Gastroesophageal sphincter (tissue), 4 donors: ENCODE results near the gene BCL2. TPM values are rescaled to one million over a fixed set of nuclear protein-coding genes. Genes with fewer than 3 reads are reported as not detected.

Experiments used
- ATAC-seq: fragments of 150-250 bp; one replicate; pipeline ENCODE4 v1.9.1; 2016; ENCODE audit warnings: mild to moderate bottlenecking, moderate library complexity
- H3K27ac ChIP-seq, 4 donors: fragments of 200-600 bp; sonication (generic) in 3 of 4; 1 replicate in 3 of 4; 2 replicates in 1 of 4; pipeline ENCODE4 v1.5.1; 2016 to 2019
- H3K27me3 ChIP-seq: fragments of 200-600 bp; sonication (generic); one replicate; pipeline ENCODE4 v1.5.1; 2019
- H3K36me3 ChIP-seq, 2 donors: fragments of 200-600 bp; sonication (generic); one replicate each; pipeline ENCODE4 v1.5.1; 2019; ENCODE audit warnings: control low read depth in 1 of 2
- H3K4me1 ChIP-seq, 3 donors: fragments of 200-600 bp; sonication (generic); 1 replicate in 2 of 3; 2 replicates in 1 of 3; pipeline ENCODE4 v1.5.1; 2016 to 2019; ENCODE audit warnings: control low read depth in 2 of 3
- H3K4me3 ChIP-seq, 2 donors: fragments of 200-600 bp; sonication (generic); one replicate each; pipeline ENCODE4 v1.5.1; 2019; ENCODE audit warnings: mild to moderate bottlenecking in 1 of 2, moderate library complexity in 1 of 2
- H3K9me3 ChIP-seq, 3 donors: fragments of 200-600 bp; sonication (generic); one replicate each; pipeline ENCODE4 v1.5.1; 2017 to 2019; ENCODE audit warnings: control low read depth in 2 of 3
- CTCF ChIP-seq, 4 experiments: fragments of 200-600 bp in 2 of 4; fragments of 450-650 bp in 2 of 4; sonication (generic) in 1 of 4; IDR thresholded peaks; one replicate each; pipeline ENCODE4 v1.5.1; 2017 to 2019; ENCODE audit warnings: antibody characterized with exemption in 4 of 4, mild to moderate bottlenecking in 2 of 4, moderate library complexity in 2 of 4
- EP300 ChIP-seq: sonication (generic); formaldehyde crosslinking; IDR thresholded peaks from one replicate; pipeline ENCODE4 v1.6.1; 2017; ENCODE audit warnings: antibody characterized with exemption, mild to moderate bottlenecking
- POLR2A ChIP-seq, 2 donors: fragments of 450-650 bp; IDR thresholded peaks; one replicate each; pipeline ENCODE4 v1.6.1; 2017; ENCODE audit warnings: antibody characterized with exemption in 2 of 2, mild to moderate bottlenecking in 2 of 2, moderate library complexity in 1 of 2
- POLR2AphosphoS5 ChIP-seq: sonication (generic); formaldehyde crosslinking; IDR thresholded peaks from one replicate; pipeline ENCODE4 v1.6.1; 2017; ENCODE audit warnings: antibody characterized with exemption
- WGBS, 2 donors: methylation state at CpG; one replicate each; pipeline ENCODE4 v1.1.5; 2018; ENCODE audit warnings: low coverage in 1 of 2; 5-methylcytosine and 5-hydroxymethylcytosine counted together
- total RNA-seq, 4 donors: library from RNA; depleted of rRNA; stranded (reverse); fragments of >200 nt; gene quantifications; one replicate each; pipeline ENCODE4 v1.1.0, GENCODE V29; 2016

The BCL2 gene
- total RNA-seq, 4 donors from 2014 or later: 31.2 to 41.7 (median 32.7) TPM

- H3K27ac ChIP-seq: no peak overlapping the region
- WGBS, 2 donors: 86 to 90% methylated on average over 4 to 5 of the region's 5 CpGs
- peaks cover 0 to 14% of the 10 kb centered on the region in 2 donors for H3K36me3 ChIP-seq
- H3K27me3 ChIP-seq: no peaks in the 10 kb centered on the region
- TF ChIP-seq EP300: no peak
- TF ChIP-seq POLR2A (IDR thresholded peaks at IDR 0.05): no peak
- no peak for TF ChIP-seq CTCF (IDR thresholded peaks at IDR 0.05)
- TF ChIP-seq POLR2AphosphoS5: no peak
- ATAC-seq: no peak
- H3K4me1 ChIP-seq: peaks cover 0 to 15% (median 4%) of the 10 kb centered on the region in 3 donors
- no peak overlapping the region for H3K4me3 ChIP-seq
- H3K9me3 ChIP-seq: no peaks in the 10 kb centered on the region
Observed at GRCh38 chr18:63326011-63326410, 6.4 kb upstream of the BCL2 start.

- no peak for ATAC-seq
- Histone ChIP-seq H3K9me3 (no peaks in the 10 kb centered on the region), H3K27ac (no peak overlapping the region), H3K4me3 (no peak overlapping the region), H3K27me3 (no peaks in the 10 kb centered on the region), H3K4me1 (peaks cover 0 to 21% (median 4%) of the 10 kb centered on the region in 3 donors), H3K36me3 (peaks cover 0 to 5% of the 10 kb centered on the region in 2 donors)
- WGBS, 2 donors: 90 to 91% methylated on average over 11 of the region's 11 CpGs
- TF ChIP-seq POLR2AphosphoS5 (no peak), CTCF (IDR thresholded peaks at IDR 0.05) (no peak), POLR2A (IDR thresholded peaks at IDR 0.05) (no peak), EP300 (no peak)
Observed at GRCh38 chr18:63325086-63325686, 5.6 kb upstream of the BCL2 start.

- Histone ChIP-seq H3K27ac (peak overlapping the region; percentile 12 to 92 (median 60)), H3K9me3 (no peaks in the 10 kb centered on the region), H3K27me3 (no peaks in the 10 kb centered on the region), H3K4me1 (peaks cover 0 to 28% (median 4%) of the 10 kb centered on the region in 3 donors), H3K36me3 (no peaks in the 10 kb centered on the region), H3K4me3 (no peak overlapping the region)
- TF ChIP-seq CTCF (IDR thresholded peaks at IDR 0.05): peak; percentile 75 to 91 (median 83)
- peak; percentile 54 for TF ChIP-seq POLR2AphosphoS5
- TF ChIP-seq EP300: no peak
- 15 to 28% methylated on average over 8 of the region's 8 CpGs for WGBS, 2 donors
- no peak for ATAC-seq
Observed at GRCh38 chr18:63322908-63323634, 3.5 kb upstream of the BCL2 start.

GRCh38 chr18:63322206-63322605 lies 2.6 kb upstream of the BCL2 start:
- no peaks in the 10 kb centered on the region for H3K9me3 ChIP-seq
- H3K36me3 ChIP-seq: no peaks in the 10 kb centered on the region
- TF ChIP-seq POLR2AphosphoS5 (no peak), CTCF (IDR thresholded peaks at IDR 0.05) (no peak), POLR2A (IDR thresholded peaks at IDR 0.05) (no peak)
- H3K4me1 ChIP-seq: peaks cover 0 to 28% (median 4%) of the 10 kb centered on the region in 3 donors
- no peaks in the 10 kb centered on the region for H3K27me3 ChIP-seq
- H3K27ac ChIP-seq: peak overlapping the region; percentile 12 to 92 (median 60)
- 78 to 83% methylated on average over 4 of the region's 4 CpGs for whole genome bisulfite sequencing, 2 donors
- H3K4me3 ChIP-seq: no peak overlapping the region
- ATAC-seq: no peak

GRCh38 chr18:63321291-63321690 lies 1.7 kb upstream of the BCL2 start:
- WGBS, 2 donors: 54 to 83% methylated on average over 3 to 8 of the region's 9 CpGs
- no peak for ATAC-seq
- no peak overlapping the region for H3K4me3 ChIP-seq

More at GRCh38 chr18:63321291-63321690, 1.7 kb upstream of the BCL2 start:
- H3K36me3 ChIP-seq: no peaks in the 10 kb centered on the region
- peak overlapping the region in 3 of 4 donors; percentile 90 to 93 (median 92) for H3K27ac ChIP-seq
- H3K4me1 ChIP-seq: peaks cover 0 to 36% (median 4%) of the 10 kb centered on the region in 3 donors
- no peak for TF ChIP-seq EP300
- no peak for TF ChIP-seq POLR2AphosphoS5
- TF ChIP-seq CTCF (IDR thresholded peaks at IDR 0.05): no peak
- H3K27me3 ChIP-seq: no peaks in the 10 kb centered on the region
- no peaks in the 10 kb centered on the region for H3K9me3 ChIP-seq
